ENCODE results near the gene USP36. TPM values are rescaled to one million over a fixed set of nuclear protein-coding genes. Genes with fewer than 3 reads are reported as not detected.

Gene USP36
- total RNA-seq, 1 donor from 2014 or later: 53.4 TPM

DNA sequence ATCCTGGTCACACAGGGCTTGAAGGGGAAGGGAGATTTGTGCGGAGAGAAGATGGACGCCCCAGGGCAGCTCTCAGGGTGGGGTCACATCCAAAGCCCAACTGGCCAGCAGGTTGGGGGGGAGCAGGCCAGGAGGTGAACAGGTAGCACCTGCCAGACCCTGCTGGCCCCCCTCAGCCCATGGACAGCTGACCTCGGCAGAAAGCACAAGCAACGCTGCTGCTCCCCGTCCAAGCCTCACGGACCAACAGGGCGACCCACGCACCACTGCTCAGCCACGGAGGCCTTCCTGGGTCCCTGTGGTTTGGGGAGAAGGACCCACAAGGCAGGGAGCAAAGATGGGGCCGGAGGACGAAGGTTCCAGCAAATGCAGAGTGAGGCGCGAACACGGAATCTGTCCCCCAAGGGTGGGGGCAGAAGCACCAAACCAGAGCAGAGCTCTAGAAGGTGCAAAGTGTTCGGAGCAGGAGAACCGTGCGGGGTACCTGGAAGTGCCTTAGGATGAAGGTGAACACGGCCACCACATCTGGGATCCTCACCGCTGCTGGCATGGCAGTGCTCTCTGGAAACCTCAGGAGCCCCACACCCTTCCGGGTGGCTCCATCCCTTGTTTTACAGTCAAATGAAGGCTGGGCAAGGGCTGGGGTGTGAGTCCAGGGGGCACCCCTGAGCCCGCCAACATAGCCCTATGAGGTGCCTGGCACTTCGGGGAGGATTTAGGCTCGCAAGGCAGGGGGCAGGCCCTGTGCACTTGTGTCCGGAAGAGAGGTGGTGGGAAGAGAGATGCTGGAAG is 44.5 kb upstream of the USP36 start:
- DNase-seq (ENCODE audit: extremely low spot score, unreplicated experiment): no peak
- H3K4me3 Mint-ChIP-seq: peak overlapping the region; percentile 36
- TF ChIP-seq, protein P1, sequence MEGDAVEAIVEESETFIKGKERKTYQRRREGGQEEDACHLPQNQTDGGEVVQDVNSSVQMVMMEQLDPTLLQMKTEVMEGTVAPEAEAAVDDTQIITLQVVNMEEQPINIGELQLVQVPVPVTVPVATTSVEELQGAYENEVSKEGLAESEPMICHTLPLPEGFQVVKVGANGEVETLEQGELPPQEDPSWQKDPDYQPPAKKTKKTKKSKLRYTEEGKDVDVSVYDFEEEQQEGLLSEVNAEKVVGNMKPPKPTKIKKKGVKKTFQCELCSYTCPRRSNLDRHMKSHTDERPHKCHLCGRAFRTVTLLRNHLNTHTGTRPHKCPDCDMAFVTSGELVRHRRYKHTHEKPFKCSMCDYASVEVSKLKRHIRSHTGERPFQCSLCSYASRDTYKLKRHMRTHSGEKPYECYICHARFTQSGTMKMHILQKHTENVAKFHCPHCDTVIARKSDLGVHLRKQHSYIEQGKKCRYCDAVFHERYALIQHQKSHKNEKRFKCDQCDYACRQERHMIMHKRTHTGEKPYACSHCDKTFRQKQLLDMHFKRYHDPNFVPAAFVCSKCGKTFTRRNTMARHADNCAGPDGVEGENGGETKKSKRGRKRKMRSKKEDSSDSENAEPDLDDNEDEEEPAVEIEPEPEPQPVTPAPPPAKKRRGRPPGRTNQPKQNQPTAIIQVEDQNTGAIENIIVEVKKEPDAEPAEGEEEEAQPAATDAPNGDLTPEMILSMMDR (conservative IDR thresholded peaks at IDR 0.05): no peak
- peaks cover 17% of the 10 kb centered on the region for H3K36me3 Mint-ChIP-seq
- peaks cover 48% of the 10 kb centered on the region for H3K4me1 Mint-ChIP-seq (ENCODE audit: unreplicated experiment)
- H3K27me3 Mint-ChIP-seq: no peaks in the 10 kb centered on the region
- no peaks in the 10 kb centered on the region for H3K9me3 Mint-ChIP-seq
- peak overlapping the region; percentile 97 for H3K27ac Mint-ChIP-seq

DNA sequence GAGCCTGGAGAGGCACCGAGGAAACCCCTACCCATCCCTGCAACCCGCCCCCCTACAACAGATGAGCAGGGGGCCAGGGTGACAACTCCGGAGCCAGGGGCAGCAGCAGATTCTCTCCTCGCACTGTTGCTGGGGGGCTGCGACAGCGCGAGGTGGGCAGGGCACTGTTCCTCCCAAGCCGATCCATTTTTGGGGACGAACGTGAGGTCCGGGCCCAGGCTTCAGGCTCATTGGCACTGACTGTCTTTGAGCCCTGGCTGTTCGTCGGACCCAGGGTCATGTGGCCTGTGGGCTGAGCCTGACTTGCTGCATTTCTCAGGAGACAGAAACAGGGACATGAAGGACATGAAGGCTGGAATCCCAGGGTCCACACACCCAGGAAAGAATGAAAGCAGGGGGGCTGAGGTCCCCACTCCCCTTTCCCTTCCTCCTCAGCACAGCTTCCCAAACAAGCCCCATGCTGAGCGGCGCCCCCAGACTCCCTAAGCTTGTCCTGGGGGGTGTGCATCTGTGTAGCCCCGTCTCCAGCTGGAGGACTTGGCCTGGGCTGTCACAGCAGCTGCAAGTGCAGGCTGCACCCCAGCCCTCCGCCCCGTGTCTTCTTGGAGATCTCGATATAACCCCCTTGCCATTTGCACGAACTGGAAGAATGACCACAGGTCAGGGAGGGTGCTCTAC is 43.7 kb upstream of the USP36 start:
- Mint-ChIP-seq H3K9me3 (no peaks in the 10 kb centered on the region), H3K27me3 (no peaks in the 10 kb centered on the region), H3K36me3 (peaks cover 15% of the 10 kb centered on the region), H3K4me3 (peak overlapping the region; percentile 81), H3K4me1 (ENCODE audit: unreplicated experiment) (peaks cover 50% of the 10 kb centered on the region), H3K27ac (peak overlapping the region; percentile 97)
- TF ChIP-seq, protein P1 (conservative IDR thresholded peaks at IDR 0.05): no peak
- DNase-seq (ENCODE audit: extremely low spot score, unreplicated experiment): no peak

DNA sequence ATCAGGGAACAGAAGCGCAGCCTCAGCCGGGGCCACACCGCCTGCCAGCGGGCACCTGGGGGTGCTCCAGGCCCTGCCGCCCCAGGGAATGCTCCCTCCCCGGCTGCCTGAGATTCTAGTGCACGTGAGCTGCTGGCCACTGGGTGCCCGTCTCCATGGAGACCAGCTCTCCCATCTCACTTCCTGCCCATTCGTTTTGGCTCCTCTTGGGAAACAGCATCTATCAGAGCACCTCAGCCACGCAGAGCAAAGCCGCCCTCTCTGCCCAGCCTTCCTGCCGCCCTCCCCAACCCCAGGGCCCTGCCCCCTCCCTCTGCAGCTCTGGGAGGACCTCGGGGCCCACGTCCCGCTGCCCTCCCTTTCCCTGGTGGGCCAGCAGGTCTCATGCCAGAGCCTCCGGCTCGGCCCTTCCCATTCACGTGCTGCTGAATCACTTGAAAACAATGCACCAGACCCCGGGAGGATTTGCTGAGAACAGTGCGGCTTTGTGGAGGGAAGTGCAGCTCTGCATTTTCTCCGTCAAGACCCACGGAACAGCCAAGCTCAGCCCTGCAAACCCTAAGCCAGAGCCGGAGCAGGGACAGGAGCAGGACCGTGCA is 43.0 kb upstream of the USP36 start:
- peak overlapping the region; percentile 97 for H3K27ac Mint-ChIP-seq
- H3K9me3 Mint-ChIP-seq: no peaks in the 10 kb centered on the region
- DNase-seq (ENCODE audit: extremely low spot score, unreplicated experiment): peak; percentile 79
- no peaks in the 10 kb centered on the region for H3K27me3 Mint-ChIP-seq
- H3K4me1 Mint-ChIP-seq (ENCODE audit: unreplicated experiment): peaks cover 50% of the 10 kb centered on the region
- TF ChIP-seq, protein P1 (conservative IDR thresholded peaks at IDR 0.05): no peak
- H3K36me3 Mint-ChIP-seq: peaks cover 8% of the 10 kb centered on the region
- peak overlapping the region; percentile 81 for H3K4me3 Mint-ChIP-seq

DNA sequence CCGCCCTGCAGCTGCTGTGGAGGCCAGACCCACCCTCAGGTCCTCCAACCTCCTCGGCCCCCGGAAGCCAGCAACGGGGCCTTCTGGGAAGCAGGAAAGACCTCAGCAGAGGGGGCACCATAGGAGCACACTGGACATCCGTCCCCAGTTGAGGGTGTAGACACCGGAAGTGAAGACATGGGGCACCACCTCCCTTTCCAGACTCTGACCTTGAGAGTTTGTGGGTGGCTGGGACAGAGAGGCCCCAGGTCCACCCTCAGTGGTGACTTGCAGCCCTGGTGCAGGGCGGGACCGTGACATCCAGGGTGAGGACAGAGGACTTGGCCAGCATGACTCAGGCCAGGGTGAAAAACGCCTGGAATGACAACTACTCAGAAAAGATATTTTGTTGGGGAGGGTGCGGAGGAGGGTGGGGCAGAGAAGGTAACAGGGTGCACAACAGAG is 42.5 kb upstream of the USP36 start:
- peaks cover 7% of the 10 kb centered on the region for H3K36me3 Mint-ChIP-seq
- peak overlapping the region; percentile 97 for H3K27ac Mint-ChIP-seq
- H3K27me3 Mint-ChIP-seq: no peaks in the 10 kb centered on the region
- no peak for DNase-seq (ENCODE audit: extremely low spot score, unreplicated experiment)
- no peaks in the 10 kb centered on the region for H3K9me3 Mint-ChIP-seq
- TF ChIP-seq, protein P1 (conservative IDR thresholded peaks at IDR 0.05): no peak
- H3K4me1 Mint-ChIP-seq (ENCODE audit: unreplicated experiment): peaks cover 53% of the 10 kb centered on the region
- peak overlapping the region; percentile 81 for H3K4me3 Mint-ChIP-seq

DNA sequence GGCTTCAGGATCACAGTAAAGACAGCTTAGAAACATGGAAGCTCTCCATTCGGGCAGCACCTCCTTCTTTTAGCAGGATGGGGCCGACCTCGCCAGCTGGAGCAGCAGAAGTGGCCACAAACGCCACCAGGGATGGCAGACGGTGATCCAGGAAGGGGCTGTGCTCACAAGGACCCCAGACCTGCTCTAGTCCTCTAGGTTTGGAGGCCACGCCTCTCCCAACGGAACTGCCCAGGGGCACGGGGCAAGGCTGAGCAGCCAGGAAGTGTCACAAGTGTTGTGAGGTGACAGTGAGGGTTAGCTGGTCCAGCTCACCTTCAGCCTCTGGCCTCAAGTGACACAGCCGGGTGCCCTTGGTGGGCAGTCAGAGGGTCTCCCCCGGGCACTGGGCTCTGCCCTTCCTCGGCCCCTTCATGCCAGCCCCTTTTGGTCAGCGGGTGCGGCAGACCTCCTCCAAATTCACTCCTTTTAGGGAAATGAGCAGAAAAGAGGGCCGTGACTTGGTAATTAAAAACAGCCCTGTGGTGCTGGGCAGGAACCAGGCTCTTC is 42.0 kb upstream of the USP36 start:
- no peak for DNase-seq (ENCODE audit: extremely low spot score, unreplicated experiment)
- peak overlapping the region; percentile 34 for H3K4me3 Mint-ChIP-seq
- peaks cover 53% of the 10 kb centered on the region for H3K4me1 Mint-ChIP-seq (ENCODE audit: unreplicated experiment)
- no peaks in the 10 kb centered on the region for H3K9me3 Mint-ChIP-seq
- H3K27ac Mint-ChIP-seq: peak overlapping the region; percentile 97
- peaks cover 4% of the 10 kb centered on the region for H3K36me3 Mint-ChIP-seq
- H3K27me3 Mint-ChIP-seq: no peaks in the 10 kb centered on the region
- TF ChIP-seq, protein P1 (conservative IDR thresholded peaks at IDR 0.05): no peak

Measured in type B pancreatic cell (in vitro differentiated cells).